ENCODE data around the gene INTS7.
A peak's percentile ranks its signal among the peaks of the same experiment; 100 is the strongest.
"Not testable (repeated sequence)": the region's sequence is repeated elsewhere in the genome, so short reads cannot be mapped to it uniquely, and the experiment has no call there.

INTS7 gene

GRCh38 chr1:211978596-211978995, 56.8 kb downstream of the INTS7 start:
- no peak for DNase-seq (ENCODE audit: low spot score)

- DNase-seq (ENCODE audit: low spot score), result no peak
Measured at GRCh38 chr1:211975152-211975941, 60.0 kb downstream of the INTS7 start.

- no peak for DNase-seq (ENCODE audit: low spot score)
Measured at GRCh38 chr1:211973541-211973940, 61.8 kb downstream of the INTS7 start.

- DNase-seq (ENCODE audit: low spot score), result no peak
Measured at GRCh38 chr1:211968200-211968834, 67.0 kb downstream of the INTS7 start.

GRCh38 chr1:211967704-211968103, 67.7 kb downstream of the INTS7 start:
- no peak for DNase-seq (ENCODE audit: low spot score)

- DNase-seq (ENCODE audit: low spot score), result no peak
Measured at GRCh38 chr1:211965108-211965805, 70.1 kb downstream of the INTS7 start.

- DNase-seq (ENCODE audit: low spot score), result no peak
Measured at GRCh38 chr1:211959680-211960079, 75.7 kb downstream of the INTS7 start.

GRCh38 chr1:211959221-211959620, 76.1 kb downstream of the INTS7 start:
- no peak for DNase-seq (ENCODE audit: low spot score)

- DNase-seq (ENCODE audit: low spot score), result not testable (repeated sequence)
Measured at GRCh38 chr1:211954028-211954427, 81.3 kb downstream of the INTS7 start.

GRCh38 chr1:211953543-211953942, 81.8 kb downstream of the INTS7 start:
- not testable (repeated sequence) for DNase-seq (ENCODE audit: low spot score)

- no peak for DNase-seq (ENCODE audit: low spot score)
Measured at GRCh38 chr1:211952299-211952698, 83.1 kb downstream of the INTS7 start.

GRCh38 chr1:211951856-211952255, 83.5 kb downstream of the INTS7 start:
- no peak for DNase-seq (ENCODE audit: low spot score)

GRCh38 chr1:211948377-211948776, 87.0 kb downstream of the INTS7 start:
- no peak for DNase-seq (ENCODE audit: low spot score)

GRCh38 chr1:211947396-211948295, 87.7 kb downstream of the INTS7 start:
- no peak for DNase-seq (ENCODE audit: low spot score)

- no peak for DNase-seq (ENCODE audit: low spot score)
Measured at GRCh38 chr1:211944733-211945500, 90.4 kb downstream of the INTS7 start.

GRCh38 chr1:211942583-211942982, 92.8 kb downstream of the INTS7 start:
- DNase-seq (ENCODE audit: low spot score), result no peak

GRCh38 chr1:211939876-211940468, 95.4 kb downstream of the INTS7 start:
- DNase-seq (ENCODE audit: low spot score), result peak; percentile 20

GRCh38 chr1:211938561-211938997, 96.8 kb downstream of the INTS7 start:
- DNase-seq (ENCODE audit: low spot score), result no peak

GRCh38 chr1:211937422-211937821, 97.9 kb downstream of the INTS7 start:
- DNase-seq (ENCODE audit: low spot score), result not testable (repeated sequence)

GRCh38 chr1:211935448-211935970, 99.8 kb downstream of the INTS7 start:
- peak; percentile 18 for DNase-seq (ENCODE audit: low spot score)
